Measurements from ENCODE around the gene FBXO21.
"Not testable (repeated sequence)": the region's sequence is repeated elsewhere in the genome, so short reads cannot be mapped to it uniquely, and the experiment has no call there.

Gene FBXO21

DNA sequence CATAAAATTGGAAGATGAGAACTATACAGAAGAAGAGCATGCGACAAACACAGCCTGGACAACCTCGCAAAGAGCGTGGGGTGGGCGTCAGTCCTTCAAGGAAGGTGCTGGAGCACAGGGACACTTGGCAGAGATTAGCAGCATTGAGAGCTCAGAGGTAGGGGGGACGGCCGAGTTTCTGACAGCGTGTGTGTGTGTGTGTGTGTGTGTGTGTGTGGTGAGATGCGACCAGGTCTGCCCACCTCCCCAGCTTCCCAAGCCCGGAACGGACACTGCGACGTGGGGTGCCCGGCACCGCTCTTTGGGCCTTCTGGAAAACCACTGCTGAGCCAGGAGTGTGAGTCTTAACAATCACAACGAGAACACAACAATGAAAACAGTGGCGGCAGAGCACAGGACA is 17.9 kb upstream of the FBXO21 start:
- in situ Hi-C loops (cut with HindIII; ENCODE audit: low pct_ligation_motif_present, low pct_unique_long_range_greater_than_20kb, low sequenced_read_pairs): loop anchor here (10.0 kb wide), 1 partner anchor 647 kb away; no protein-coding TSS in a partner anchor
- DNase-seq: no peak

DNA sequence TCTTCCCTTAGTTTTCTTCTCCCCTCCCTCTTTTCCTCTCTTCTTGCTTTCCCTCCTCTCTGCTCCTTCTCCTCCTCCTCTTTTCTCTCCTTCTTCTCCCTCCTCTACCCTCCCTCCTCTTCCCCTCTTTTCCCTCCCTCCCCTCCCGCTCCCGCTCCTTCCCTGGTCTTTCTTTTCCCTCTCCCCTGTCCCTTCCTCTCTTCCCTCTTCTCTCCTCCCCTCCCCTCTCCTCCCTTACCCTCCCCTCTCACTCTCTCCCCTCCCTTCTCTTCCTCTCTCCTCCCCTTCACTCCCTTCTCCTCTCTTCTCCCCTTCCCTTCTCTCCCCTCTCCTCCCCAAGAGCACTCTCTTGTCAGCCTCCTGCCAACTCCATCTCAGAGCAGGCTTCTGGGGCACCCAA is 17.4 kb upstream of the FBXO21 start:
- DNase-seq: no peak
- in situ Hi-C loops (cut with HindIII; ENCODE audit: low pct_ligation_motif_present, low pct_unique_long_range_greater_than_20kb, low sequenced_read_pairs): loop anchor here (10.0 kb wide), 1 partner anchor 647 kb away; no protein-coding TSS in a partner anchor

DNA sequence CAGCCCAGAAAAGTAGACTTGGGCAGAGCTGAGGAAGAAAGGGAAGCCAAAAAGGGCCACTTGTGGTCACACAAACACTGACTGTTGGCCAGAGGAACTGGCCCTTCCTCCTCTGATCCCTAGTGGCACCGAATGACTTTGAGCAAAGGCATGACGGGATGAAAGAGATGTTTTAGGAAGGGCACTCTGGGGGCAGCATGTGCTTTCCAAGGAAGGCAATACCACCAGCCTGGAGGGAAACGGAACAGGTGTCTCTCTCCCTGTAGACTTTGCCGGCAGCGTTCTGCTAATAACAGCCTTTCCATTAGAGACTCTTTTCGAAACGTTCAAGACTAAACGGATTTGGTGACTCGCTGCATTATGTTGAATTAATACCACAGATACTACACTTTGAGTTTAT is 12.3 kb upstream of the FBXO21 start:
- in situ Hi-C loops (cut with HindIII; ENCODE audit: low pct_ligation_motif_present, low pct_unique_long_range_greater_than_20kb, low sequenced_read_pairs): loop anchor here (10.0 kb wide), 1 partner anchor 652 kb away; no protein-coding TSS in a partner anchor
- no peak for DNase-seq

DNA sequence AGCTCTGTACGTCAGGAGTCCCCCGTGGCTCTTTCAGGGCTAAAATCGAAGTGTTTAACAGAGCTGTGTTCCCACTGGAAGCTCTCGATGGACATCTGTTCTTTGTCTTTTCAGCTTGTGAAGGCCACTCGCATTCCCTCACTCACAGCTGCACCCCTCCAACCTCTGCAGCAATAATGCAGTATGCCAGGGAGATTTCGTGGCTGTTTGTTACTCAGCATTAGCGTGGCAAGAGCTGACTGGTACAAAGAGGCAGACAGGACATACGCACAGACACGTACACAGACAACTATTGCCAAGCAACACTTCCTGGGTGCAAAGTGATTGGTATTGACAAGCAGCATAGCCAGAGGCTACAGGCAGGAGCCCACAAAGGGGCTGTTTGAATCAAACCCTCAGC is 11.8 kb upstream of the FBXO21 start:
- DNase-seq: no peak
- in situ Hi-C loops (cut with HindIII; ENCODE audit: low pct_ligation_motif_present, low pct_unique_long_range_greater_than_20kb, low sequenced_read_pairs): loop anchor here (10.0 kb wide), 1 partner anchor 653 kb away; no protein-coding TSS in a partner anchor

DNA sequence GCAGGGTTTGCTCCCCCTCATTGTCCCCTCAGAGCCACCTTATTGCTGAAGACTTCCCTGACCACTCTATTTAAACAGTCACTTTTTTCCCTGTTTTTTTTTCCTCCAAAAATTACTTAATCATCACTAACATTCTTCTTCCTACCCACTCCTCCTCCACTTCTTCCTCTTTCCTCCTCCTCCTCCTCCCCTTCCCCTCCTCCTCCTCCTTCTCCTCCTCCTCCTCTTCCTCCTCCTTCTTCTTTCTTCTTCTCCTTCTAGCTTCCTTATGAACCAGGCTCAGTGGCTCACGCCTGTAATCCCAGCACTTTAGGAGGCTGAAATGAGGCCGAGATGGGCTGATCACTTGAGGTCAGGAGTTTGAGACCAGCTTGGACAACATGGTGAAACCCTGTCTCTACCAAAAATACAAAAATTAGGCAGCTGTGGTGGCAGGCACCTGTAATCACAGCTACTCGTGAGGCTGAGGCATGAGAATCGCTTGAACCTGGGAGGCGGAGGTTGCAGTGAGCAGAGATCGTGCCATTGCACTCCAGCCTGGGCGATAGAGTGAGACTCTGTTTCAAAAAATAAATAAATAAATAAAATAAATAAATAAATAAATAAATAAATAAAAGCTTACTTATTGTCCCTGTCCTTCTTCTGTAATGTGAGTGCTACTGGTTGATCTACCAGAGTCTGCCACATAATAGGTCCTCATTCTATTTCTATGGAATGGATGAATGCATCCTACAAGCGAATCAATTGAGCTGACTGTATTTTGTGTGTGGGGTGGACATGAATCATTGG is 9.9 kb upstream of the FBXO21 start:
- in situ Hi-C loops (cut with HindIII; ENCODE audit: low pct_ligation_motif_present, low pct_unique_long_range_greater_than_20kb, low sequenced_read_pairs): loop anchor here (10.0 kb wide), 1 partner anchor 655 kb away; no protein-coding TSS in a partner anchor
- not testable (repeated sequence) for DNase-seq

DNA sequence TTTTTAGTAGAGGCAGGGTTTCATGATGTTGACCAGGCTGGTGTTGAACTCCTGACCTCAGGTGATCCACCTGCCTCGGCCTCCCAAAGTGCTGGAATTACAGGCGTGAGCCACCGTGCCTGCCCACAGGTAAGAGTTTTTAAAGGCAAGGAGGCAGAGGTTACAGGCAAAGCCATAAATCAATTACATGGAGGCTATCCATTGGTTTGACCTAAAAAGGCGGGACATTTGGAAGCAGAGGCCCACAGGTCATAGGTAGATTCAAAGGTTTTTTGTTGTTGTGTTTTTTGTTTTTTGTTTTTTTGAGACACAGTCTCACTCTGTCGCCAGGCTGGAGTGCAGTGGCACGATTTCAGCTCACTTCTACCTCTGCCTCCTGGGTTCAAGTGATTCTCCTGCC is 6.1 kb upstream of the FBXO21 start:
- in situ Hi-C loops (cut with HindIII; ENCODE audit: low pct_ligation_motif_present, low pct_unique_long_range_greater_than_20kb, low sequenced_read_pairs): not testable (repeated sequence)

DNA sequence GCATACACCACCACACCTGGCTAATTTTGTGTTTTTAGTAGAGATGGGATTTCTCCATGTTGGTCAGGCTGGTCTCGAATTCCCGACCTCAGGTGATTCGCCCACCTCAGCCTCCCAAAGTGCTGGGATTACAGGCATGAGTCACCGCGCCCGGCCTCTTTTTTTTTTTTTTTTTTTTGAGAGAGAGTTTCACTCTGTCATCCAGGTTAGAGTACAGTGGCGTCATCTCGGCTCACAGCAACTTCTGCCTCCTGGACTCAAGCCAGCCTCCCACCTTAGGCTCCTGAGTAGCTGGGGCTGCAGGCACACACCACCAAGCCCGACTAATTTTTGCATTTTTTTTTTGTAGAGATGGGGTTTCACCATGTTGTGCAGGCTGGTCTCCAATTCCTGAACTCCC is 4.8 kb upstream of the FBXO21 start:
- DNase-seq; in situ Hi-C loops (cut with HindIII; ENCODE audit: low pct_ligation_motif_present, low pct_unique_long_range_greater_than_20kb, low sequenced_read_pairs): not testable (repeated sequence)

More for the DNA sequence above, 6.1 kb upstream of the FBXO21 start:
- DNase-seq: not testable (repeated sequence)

DNA sequence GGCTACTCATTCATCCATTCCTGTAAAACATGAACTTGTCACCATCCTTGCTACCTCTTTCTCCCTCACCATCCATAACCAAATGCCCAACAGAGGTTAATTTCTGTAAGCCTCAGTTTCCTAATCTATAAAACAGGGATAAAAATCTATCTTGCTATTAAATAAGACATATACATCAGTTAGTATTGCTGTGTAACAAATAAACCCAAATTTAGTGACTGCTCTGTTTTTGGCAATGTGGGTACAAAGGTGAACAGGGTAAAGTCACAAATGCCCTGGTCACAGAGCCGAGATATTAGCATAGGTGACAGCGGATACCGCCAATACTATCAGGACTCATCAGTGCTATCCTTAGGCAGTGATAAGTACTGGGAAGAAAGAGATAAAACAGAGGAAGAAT is 3.6 kb upstream of the FBXO21 start:
- in situ Hi-C loops (cut with HindIII; ENCODE audit: low pct_ligation_motif_present, low pct_unique_long_range_greater_than_20kb, low sequenced_read_pairs): no loop called here

DNA sequence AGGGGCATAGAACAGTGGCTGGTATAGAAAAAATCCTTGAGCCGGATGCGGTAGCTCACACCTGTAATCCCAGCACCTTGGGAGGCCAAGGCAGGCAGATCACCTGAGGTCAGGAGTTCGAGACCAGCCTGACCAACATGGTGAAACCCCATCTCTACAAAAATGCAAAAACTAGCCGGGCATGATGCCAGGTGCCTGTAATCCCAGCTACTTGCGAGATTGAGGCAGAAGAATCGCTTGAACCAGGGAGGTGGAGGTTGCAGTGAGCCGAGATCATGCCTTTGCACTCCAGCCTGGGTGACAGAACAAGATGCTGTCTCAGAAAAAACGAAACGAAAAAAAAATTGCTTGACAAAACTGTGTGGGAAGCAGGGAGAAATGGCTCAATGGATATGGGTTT is 2.3 kb upstream of the FBXO21 start:
- in situ Hi-C loops (cut with HindIII; ENCODE audit: low pct_ligation_motif_present, low pct_unique_long_range_greater_than_20kb, low sequenced_read_pairs); DNase-seq: not testable (repeated sequence)

More for the DNA sequence above, 3.6 kb upstream of the FBXO21 start:
- no peak for DNase-seq

DNA sequence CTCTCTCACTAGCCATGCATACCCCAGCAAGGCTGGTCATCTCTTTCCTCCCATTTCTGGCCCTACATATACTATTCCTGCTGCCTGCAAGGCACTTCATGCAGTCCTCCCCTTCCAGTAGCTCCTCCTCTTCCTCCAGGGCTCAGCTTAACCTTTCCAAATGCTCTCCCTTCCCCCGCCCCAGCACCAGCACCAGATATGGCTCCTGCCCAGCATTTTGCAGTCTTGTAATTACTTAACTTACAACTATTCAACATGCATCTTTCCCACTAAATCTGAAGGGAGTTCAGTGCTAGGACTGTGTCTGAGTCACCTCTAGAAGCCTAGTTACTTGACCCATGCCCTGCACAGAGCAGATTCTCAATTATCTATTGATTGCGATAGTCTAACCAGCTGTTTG is 1.8 kb upstream of the FBXO21 start:
- DNase-seq: no peak
- in situ Hi-C loops (cut with HindIII; ENCODE audit: low pct_ligation_motif_present, low pct_unique_long_range_greater_than_20kb, low sequenced_read_pairs): no loop called here

DNA sequence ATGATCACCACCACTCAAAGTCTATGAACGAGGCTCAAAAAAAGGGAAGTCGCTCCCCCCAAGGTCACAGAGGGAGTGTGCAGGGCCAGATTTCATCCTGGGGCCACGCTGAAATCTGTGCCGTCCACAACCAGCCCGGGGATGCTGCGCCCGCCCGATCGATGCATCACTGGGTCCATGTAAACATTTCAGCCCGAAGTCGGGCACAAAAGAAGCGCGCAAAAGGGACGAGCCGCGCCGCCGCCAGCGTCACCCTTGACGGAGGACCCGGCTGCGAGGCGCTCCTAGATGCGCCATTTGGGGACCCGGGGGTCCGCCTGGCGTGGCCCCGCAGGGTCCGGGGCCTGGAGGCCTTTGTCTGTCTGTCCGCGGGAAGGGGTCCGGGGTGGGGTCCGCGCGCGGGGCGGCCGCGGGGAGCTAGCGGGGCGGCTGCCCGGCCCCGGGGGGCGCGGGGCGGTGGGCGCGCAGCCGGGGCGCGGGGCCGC is 503 bp downstream of the FBXO21 start:
- DNase-seq: peak; percentile 50
- in situ Hi-C loops (cut with HindIII; ENCODE audit: low pct_ligation_motif_present, low pct_unique_long_range_greater_than_20kb, low sequenced_read_pairs): no loop called here

DNA sequence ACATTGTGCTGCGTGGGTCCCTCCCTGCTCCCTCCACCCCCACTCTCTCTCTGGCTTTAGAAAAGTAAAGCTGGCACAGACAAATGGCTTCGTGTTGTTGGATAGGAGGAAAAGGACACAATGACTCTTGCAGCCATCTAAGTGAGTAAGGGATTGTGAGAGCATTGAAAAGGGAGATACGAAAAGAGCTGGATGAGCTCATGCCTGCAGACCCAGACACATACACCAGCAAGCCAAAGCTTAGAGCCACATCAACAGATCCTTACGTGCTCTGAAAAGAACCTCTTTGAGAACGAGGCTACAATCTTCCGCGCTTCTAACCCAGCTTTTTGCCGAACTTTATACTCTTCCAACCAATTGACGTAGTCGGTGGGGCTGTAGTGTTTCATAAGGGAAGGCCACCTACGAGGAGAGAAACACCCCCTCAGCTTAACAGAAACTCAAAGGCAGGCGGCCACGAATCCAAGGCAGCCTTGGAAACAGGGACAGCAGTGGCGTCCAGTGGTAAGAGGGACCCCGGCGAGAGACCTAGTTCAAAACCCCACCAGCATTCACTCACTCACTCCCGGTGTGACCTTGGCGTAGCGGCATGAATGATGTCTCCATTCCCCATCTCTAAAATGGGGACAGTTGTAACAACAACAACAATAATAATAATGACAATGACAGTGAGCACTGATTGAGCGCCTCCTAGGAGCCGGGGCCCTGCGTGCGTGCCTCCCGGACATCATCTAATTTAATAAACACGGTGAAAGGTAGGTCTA is 1.1 kb downstream of the FBXO21 start:
- DNase-seq: no peak
- in situ Hi-C loops (cut with HindIII; ENCODE audit: low pct_ligation_motif_present, low pct_unique_long_range_greater_than_20kb, low sequenced_read_pairs): no loop called here

DNA sequence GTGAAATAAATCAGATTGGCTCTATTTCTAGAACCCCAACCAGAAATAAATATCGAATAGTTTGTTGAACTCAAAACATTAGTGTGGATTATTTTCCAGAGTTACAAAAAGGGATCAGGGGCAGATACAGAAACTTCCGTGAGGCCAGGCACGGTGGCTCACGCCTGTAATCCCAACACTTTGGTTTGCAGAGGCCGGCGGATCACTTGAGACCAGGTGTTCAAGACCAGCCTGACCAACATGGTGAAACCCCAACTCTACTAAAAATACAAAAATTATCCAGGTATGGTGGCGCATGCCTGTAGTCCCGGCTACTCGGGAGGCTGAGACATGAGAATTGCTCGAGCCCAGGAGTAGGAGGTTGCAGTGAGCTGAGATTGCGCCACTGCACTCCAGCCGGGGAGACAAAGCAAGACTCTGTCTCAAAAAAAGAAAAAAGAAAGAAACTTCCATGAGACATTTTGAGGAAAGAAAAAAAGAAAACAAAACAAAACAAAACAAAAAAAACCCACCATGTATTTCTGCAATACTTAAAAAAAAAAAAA is 2.1 kb downstream of the FBXO21 start:
- DNase-seq: no peak
- in situ Hi-C loops (cut with HindIII; ENCODE audit: low pct_ligation_motif_present, low pct_unique_long_range_greater_than_20kb, low sequenced_read_pairs): no loop called here

DNA sequence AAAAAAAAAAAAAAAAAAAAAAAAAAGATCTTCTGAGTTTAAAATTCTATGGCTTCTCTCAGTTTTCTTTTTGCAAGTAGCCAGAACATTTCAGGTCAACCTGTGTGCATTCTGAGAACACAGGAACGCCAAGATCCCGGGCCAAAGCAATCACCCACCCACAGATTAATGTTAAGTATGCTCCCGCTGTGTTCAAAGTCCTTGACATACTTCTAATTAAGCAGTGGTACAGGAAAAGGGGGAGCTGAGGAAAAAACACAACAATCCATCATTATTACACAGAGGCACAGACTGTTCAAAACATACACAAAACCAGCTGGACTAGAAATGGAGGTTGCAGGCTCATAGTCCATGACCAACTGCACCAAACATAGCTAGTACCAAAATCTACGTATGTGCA is 2.8 kb downstream of the FBXO21 start:
- no peak for DNase-seq
- in situ Hi-C loops (cut with HindIII; ENCODE audit: low pct_ligation_motif_present, low pct_unique_long_range_greater_than_20kb, low sequenced_read_pairs): no loop called here

DNA sequence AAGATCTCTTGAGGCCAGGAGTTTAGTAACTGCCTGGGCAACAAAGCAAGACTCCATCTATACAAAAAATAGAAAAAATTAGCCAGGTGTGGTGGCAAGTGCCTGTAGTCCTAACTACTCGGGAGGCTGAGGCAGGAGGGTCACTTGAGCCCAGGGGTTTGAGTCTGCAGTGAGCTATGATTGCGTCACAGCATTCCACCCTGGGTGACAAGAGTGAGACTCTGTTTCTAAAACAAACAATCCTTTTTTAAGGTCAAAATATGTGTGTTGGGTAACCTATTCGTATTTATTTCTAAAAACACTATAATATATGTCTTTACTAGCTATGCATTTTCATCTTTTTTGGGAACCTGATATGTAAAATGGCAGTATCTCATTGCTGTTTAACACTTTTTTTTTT is 7.4 kb downstream of the FBXO21 start:
- DNase-seq: no peak
- in situ Hi-C loops (cut with HindIII; ENCODE audit: low pct_ligation_motif_present, low pct_unique_long_range_greater_than_20kb, low sequenced_read_pairs): no loop called here

DNA sequence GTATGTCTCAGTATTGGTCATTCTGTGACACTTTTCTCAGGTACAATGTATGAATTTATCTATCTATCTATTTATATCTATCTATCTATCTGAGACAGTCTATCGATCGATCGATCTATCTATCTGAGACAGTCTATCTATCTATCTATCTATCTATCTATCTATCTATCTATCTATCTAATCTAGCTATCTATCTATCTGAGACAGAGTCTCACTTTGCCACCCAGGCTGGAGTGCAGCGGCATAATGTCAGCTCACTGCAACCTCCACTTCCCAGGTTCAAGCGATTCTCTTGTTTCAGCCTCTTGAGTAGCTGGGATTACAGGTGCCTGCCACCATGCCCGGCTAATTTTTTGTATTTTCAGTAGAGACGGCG is 8.8 kb downstream of the FBXO21 start:
- in situ Hi-C loops (cut with HindIII; ENCODE audit: low pct_ligation_motif_present, low pct_unique_long_range_greater_than_20kb, low sequenced_read_pairs); DNase-seq: not testable (repeated sequence)

DNA sequence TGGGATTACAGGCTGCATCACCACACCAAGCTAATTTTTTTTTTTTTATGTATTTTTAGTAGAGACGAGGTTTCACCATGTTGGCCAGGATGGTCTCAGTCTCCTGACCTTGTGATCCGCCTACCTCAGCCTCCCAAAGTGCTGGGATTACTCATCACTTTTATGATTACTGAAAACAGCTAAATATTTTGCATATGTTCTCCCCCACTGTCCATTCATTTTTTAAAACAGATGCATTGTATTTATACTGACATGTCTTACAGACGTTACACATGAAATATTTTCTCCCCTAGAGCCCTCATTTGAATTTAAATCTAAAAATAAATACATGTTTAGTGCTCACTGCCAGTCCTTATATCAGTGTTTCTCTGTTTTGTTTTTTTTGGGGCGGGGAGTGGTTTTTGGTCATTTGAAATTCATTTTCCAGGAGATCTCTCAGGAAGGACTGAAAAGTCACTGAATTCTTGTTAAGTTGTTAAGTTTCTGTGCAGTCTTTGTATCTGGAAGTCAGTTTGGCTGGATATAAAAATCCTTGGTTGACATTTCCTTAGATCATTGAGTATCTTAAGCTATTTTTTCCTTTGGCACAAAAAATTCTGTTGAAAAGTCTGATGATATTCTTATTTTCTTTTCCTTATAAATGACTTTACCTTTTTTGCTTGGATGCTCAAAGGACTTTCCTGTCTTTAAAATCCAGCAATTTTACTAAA is 9.4 kb downstream of the FBXO21 start:
- in situ Hi-C loops (cut with HindIII; ENCODE audit: low pct_ligation_motif_present, low pct_unique_long_range_greater_than_20kb, low sequenced_read_pairs): no loop called here
- no peak for DNase-seq

DNA sequence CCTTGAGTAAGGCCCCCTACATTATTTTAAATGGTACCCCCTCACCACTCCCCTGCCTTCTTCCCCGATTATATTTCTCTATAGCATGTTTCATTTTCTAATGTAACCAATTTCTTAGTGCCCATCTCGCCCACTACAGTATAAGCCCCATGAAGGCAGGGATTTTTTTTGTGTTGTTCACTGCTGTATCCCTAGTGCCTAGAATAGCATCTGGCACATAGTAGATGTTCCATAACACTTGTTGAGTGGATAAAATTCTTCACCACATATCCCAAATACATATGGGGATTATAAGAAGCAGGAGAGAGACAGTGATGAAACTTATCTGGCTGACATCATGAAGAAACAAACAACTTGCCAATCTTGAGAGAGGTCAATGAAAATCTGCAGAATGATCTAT is 11.5 kb downstream of the FBXO21 start:
- in situ Hi-C loops (cut with HindIII; ENCODE audit: low pct_ligation_motif_present, low pct_unique_long_range_greater_than_20kb, low sequenced_read_pairs): no loop called here
- DNase-seq: no peak

DNA sequence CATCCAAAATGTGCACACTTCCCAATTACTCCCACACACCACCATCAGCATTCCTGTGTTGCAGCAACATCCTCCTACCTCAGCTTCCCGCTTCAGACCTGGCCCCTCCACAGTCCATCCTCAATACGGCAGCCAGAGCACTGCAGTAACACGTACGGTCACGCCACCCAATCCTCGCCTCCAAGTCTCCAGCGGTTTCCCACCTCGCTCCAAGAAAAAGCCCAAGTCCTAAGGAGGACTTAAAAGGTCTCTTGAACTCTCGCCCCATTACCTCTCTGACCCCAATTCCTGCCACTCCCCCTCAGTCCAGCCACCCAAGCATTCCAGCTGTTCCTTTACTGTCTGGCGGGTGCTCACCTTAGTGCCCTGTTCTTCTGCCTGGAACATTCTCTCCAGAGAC is 12.0 kb downstream of the FBXO21 start:
- in situ Hi-C loops (cut with HindIII; ENCODE audit: low pct_ligation_motif_present, low pct_unique_long_range_greater_than_20kb, low sequenced_read_pairs): no loop called here
- no peak for DNase-seq

Measured in ACHN (cell line).